ENCODE measurements around the gene DPM2.

The DPM2 gene

GRCh38 chr9:127895811-127896210 lies 41.8 kb downstream of the DPM2 start:
- DNase-seq: no peak

- DNase-seq: no peak
Observed at GRCh38 chr9:127893392-127893791, 44.3 kb downstream of the DPM2 start.

- DNase-seq: no peak
Observed at GRCh38 chr9:127892831-127893230, 44.8 kb downstream of the DPM2 start.

GRCh38 chr9:127890053-127890452 lies 47.6 kb downstream of the DPM2 start:
- DNase-seq: no peak

GRCh38 chr9:127887792-127888191 lies 49.9 kb downstream of the DPM2 start:
- no peak for DNase-seq

GRCh38 chr9:127886401-127886972 lies 51.2 kb downstream of the DPM2 start:
- no peak for DNase-seq

- DNase-seq: no peak
Observed at GRCh38 chr9:127885508-127886281, 52.0 kb downstream of the DPM2 start.

Data from T-helper 9 cell (primary cell).